Choroid plexus epithelial cell (primary cell): ENCODE data around the gene ARHGAP22.

Source experiments
- DNase-seq: peaks from one replicate; pipeline ENCODE4 v3.0.0-alpha.2; 2010; ENCODE audit warnings: low read depth
- H3K4me3 ChIP-seq: 2 replicates; pipeline ENCODE4 v1.5.1; 2011; ENCODE audit warnings: low read depth, mild to moderate bottlenecking, control low read depth, low read length, moderate library complexity
- TF ChIP-seq, protein P1 (sequence below): conservative IDR thresholded peaks from 2 replicates; pipeline ENCODE4 v1.5.1; 2011; ENCODE audit warnings: low read depth, mild to moderate bottlenecking, control low read depth, inconsistent platforms, low read length, moderate library complexity

Gene ARHGAP22

DNA sequence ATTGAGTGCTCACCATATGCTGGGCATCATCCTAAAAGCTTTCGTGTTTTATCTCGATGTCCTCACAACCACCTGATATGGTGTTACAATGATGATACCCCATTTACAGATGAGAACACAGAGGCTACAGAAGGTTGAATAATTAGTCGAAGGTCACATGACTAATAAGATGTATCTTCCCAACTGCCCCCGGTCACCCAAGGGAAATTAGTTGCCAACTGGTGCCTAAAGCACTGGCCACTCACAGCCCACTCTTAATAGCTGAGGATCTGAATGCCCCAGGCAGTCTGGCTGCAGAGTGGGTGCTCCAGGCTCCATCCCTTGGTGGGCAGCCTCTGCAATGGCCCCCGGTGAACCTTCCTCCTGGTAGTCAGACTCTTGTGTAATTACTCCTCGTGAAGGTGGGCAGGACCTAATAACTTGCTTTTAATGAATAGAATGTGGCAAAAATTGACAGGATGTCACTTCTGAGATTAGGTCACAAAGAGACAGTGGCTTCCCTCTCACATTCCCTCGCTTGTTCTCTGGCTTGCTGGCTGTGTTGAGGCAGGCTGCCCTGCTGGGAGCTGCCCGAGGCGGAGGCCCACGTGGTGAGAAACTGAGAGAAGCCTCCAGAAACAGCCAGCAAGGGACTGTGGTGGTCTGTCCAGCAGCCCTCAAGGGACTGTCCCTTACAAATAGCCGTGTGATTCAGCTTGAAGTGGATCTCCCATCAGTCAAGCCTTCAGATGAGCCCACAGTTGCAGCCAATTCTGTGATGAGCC lies 109.4 kb downstream of the ARHGAP22 start:
- TF ChIP-seq, protein P1, sequence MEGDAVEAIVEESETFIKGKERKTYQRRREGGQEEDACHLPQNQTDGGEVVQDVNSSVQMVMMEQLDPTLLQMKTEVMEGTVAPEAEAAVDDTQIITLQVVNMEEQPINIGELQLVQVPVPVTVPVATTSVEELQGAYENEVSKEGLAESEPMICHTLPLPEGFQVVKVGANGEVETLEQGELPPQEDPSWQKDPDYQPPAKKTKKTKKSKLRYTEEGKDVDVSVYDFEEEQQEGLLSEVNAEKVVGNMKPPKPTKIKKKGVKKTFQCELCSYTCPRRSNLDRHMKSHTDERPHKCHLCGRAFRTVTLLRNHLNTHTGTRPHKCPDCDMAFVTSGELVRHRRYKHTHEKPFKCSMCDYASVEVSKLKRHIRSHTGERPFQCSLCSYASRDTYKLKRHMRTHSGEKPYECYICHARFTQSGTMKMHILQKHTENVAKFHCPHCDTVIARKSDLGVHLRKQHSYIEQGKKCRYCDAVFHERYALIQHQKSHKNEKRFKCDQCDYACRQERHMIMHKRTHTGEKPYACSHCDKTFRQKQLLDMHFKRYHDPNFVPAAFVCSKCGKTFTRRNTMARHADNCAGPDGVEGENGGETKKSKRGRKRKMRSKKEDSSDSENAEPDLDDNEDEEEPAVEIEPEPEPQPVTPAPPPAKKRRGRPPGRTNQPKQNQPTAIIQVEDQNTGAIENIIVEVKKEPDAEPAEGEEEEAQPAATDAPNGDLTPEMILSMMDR, result no peak
- H3K4me3 ChIP-seq, result no peak overlapping the region
- DNase-seq, result no peak

DNA sequence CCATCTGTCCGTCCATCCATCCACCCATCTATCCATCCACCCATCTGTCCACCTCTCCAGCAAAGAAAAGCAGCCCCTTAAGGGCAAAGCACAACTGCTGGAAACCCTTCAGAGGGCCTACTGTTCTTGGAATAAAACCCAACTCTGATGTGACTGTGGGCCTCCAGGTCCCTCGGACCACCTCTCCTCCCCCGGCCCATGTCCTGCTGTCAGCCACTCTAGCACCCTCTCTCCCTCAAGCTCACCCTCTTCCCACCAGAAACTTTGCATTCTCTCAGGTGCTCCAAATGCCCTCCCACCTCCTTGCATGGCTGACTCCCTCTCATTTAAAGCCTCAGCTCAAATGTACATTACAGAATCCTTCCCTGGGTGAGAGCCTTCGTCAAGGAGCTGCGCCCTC lies 110.3 kb downstream of the ARHGAP22 start:
- DNase-seq, result no peak
- TF ChIP-seq, protein P1, result no peak
- no peak overlapping the region for H3K4me3 ChIP-seq

DNA sequence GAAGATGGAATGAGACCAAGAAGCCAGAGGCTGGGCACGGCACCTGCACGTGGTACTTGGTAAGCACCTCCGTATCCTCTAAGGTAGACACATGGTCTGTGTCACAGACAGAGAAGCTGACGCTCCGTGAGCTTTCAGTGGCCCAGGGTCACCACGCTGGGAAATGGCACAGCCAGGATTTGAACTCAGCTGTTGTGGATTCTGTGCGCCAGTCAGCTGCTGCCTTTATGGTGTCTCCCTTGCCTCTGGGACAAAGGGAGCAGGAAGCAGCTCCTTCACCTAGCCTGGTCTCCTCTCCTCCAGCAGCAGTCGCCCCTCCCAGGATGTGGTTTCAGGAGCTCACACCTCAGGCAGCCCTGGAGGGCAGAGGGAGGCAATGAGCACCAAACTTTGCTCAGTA lies 110.8 kb downstream of the ARHGAP22 start:
- no peak for DNase-seq
- no peak overlapping the region for H3K4me3 ChIP-seq
- TF ChIP-seq, protein P1, result no peak

DNA sequence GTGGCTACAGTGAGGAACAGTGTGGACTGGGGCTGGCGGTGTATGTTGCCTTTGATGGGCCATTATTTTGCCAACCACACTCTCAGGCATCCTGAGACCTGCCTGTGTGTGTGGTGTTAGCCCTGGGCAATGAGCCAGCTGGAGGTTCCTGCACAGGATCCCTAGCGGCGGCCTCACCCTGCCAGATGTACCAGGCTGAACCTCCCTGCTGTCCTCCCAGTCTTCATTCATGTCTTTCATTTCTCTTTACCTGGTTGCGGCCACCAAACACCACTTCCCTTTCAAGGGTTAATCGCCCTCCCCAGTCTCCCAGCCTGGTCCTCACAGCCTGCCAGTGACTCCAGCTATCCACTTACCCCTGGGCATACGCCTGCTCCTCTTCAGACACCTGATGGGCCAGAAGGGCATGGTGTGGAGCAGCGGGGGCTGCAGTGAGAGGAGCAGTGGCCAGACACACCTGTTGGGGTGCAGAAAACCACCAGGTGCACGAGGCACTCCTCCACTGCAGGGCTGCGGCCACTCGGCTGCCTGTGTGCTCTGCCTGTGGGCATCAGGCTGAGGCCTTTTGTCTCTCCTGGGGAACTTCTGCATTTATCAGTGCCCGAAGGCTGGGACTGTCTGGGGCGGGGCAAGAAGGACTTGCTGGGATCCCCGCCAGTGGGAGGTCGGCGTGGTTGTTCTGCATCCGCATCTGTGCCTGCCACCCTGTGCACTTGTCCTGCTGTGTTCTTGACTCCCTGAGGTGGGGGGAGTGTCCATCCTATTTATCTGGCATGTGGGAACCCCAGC lies 111.6 kb downstream of the ARHGAP22 start:
- TF ChIP-seq, protein P1, result no peak
- no peak overlapping the region for H3K4me3 ChIP-seq
- DNase-seq, result no peak

DNA sequence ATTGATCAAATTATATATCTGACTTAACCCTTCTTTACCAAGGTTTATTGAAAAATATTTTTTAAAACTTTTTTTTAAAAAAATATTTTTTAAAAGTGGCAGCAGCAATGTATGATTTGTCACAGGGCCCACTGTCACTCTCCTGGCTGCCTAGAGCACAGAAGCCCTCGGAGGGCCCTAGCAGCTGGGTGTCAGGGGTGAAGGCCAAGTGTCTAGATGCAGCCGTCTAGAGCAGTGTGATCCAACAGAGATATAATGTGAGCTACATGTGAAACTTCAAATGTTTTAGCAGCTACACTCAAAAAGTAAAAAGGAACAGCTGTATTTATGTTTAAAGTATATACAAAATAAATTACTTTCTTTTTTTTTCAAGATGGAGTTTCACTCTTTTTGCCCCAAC lies 112.7 kb downstream of the ARHGAP22 start:
- H3K4me3 ChIP-seq, result no peak overlapping the region
- TF ChIP-seq, protein P1, result no peak
- DNase-seq, result no peak

DNA sequence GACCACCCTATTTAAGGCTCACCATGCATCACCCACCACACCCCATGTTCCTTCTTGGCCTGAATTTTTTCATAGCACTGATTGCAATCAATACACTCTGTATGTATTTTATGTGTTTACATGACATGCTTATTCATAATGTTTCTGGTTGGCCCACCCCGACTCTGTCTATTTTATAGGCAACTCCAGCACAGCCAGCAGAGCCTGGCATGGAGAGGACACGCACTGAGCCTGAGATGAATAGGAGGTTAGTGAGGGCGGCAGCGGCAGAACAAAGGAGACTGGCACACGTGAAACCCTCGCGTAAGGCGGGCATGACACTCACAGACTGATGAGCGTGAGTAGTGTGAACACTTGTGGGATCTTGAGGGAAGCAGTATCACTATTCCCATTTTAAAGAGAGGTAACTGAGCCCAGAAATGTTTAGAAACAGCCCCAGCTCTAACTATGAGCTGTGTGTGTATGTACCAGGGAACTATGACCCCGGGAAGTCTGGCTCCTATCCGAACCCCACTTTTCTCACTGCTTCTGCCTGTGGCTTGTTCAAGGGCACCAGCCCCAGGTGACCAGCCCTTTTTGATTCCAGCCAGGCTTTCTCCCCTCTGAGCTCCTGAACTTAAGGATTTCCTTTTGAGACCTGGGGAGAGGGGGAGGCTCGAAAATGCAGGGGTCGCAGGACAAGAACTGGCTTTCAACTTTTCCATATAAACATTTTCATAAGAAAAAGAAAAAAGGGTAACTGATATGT lies 113.3 kb downstream of the ARHGAP22 start:
- no peak for DNase-seq
- TF ChIP-seq, protein P1, result no peak
- H3K4me3 ChIP-seq, result no peak overlapping the region
